GM12892 (cell line): ENCODE measurements around the gene ANKFN1.

Experiments used
- POLR2A ChIP-seq: IDR thresholded peaks from 2 replicates; pipeline ENCODE4 v1.6.1; 2011; ENCODE audit warnings: low read depth, low read length, control low read depth
- POLR2AphosphoS5 ChIP-seq: IDR thresholded peaks from 2 replicates; pipeline ENCODE4 v1.6.1; 2011; ENCODE audit warnings: low read depth, low read length, control low read depth
- TAF1 ChIP-seq: IDR thresholded peaks from 2 replicates; pipeline ENCODE4 v1.6.1; 2011; ENCODE audit warnings: low read depth, mild to moderate bottlenecking, control low read depth, low read length, borderline replicate concordance

GRCh38 chr17:56536766-56537165, 383.5 kb downstream of the ANKFN1 start:
- TF ChIP-seq POLR2A (no peak), POLR2AphosphoS5 (no peak), TAF1 (no peak)
